ENCODE results near the gene PSMD12. TPM values are rescaled to one million over a fixed set of nuclear protein-coding genes. Genes with fewer than 3 reads are reported as not detected.

Gene PSMD12
- total and polyA plus RNA-seq, 9 of the 15 experiments (the other 6 are each of a cell fraction or from before 2014, with no cell fraction given) = 36.6 to 150 (median 65.5) TPM

DNA sequence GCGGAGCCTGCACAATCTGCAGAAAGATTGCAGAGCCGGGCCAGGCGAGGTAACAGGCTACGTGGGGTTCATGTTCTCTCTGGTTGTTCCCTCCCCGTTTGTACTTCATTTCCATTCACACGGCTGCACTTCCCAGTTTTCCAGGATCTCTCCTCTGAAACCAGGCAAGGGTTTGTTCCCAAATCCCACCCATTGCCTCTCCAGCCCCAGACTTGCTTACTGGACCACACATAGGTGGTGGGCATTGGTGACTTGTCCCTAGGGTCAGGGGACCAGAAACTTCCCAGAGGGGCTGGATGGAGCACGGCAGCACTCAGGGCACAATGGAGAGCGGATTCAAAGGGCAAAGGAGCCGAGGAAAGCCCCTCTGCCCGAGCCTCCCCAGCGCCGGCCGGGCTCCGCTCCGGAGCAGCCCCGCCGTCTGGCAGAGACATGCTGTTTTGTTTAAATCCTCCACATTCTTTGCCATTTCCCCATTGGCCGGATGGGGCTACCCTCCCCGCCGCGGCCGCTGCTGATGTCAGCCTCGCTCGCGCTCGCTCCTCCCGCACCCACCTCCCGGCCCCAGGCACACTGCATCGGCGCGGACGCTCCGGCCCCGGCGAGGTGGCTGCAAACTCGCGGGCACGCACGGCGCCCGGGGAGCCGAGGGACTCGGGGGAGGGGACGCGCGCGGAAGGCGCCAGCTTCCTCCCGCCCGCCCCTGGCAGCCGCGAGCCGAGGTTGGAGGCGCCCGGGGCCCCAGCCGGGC lies 10.5 kb upstream of the PSMD12 start, which contains the start of gene PITPNC1 (continued):
- TF ChIP-seq JUND (IDR thresholded peaks at IDR 0.05; ENCODE audit: borderline replicate concordance, low read depth, low read length) (peak; percentile 39; the same call in 1 of the 2 replicates), JUND (tag; IDR thresholded peaks at IDR 0.05; ENCODE audit: borderline replicate concordance, low read depth, low read length) (peak; percentile 14; the same call in 1 of the 3 replicates), RBFOX2 (IDR thresholded peaks at IDR 0.05; ENCODE audit: low read depth, low read length) (peak; percentile 56), NFXL1 (CRISPR knock-in tag; IDR thresholded peaks at IDR 0.05) (no peak), MAFF (IDR thresholded peaks at IDR 0.05; ENCODE audit: low read length) (no peak), TCF15 (CRISPR knock-in tag; IDR thresholded peaks at IDR 0.05) (no peak), TAF7 (tag; IDR thresholded peaks at IDR 0.05) (no peak), SRF (CRISPR knock-in tag; IDR thresholded peaks at IDR 0.05) (peak in 1 of 2 experiments; percentile 31; a peak in 1 of 4 replicates), NRF1 (conservative IDR thresholded peaks at IDR 0.05 in 1 of 2, IDR thresholded peaks at IDR 0.05 in 1 of 2) (peak; percentile 49 to 50; a peak in 2 of 4 replicates), ZNF764 (CRISPR knock-in tag; IDR thresholded peaks at IDR 0.05; ENCODE audit: low read depth) (no peak), CC2D1A (IDR thresholded peaks at IDR 0.05) (no peak), RBBP5 (IDR thresholded peaks at IDR 0.05; ENCODE audit: borderline replicate concordance, insufficient read depth, low read length, poor library complexity, severe bottlenecking) (no peak), NUFIP1 (IDR thresholded peaks at IDR 0.05; ENCODE audit: partially characterized antibody) (no peak), TFAP4 (CRISPR knock-in tag; IDR thresholded peaks at IDR 0.05; ENCODE audit: borderline replicate concordance) (peak; percentile 31; the same call in 1 of the 2 replicates), MTA3 (IDR thresholded peaks at IDR 0.05; ENCODE audit: borderline replicate concordance) (peak; percentile 38; the same call in 1 of the 2 replicates)
- TF ChIP-seq, protein P1, sequence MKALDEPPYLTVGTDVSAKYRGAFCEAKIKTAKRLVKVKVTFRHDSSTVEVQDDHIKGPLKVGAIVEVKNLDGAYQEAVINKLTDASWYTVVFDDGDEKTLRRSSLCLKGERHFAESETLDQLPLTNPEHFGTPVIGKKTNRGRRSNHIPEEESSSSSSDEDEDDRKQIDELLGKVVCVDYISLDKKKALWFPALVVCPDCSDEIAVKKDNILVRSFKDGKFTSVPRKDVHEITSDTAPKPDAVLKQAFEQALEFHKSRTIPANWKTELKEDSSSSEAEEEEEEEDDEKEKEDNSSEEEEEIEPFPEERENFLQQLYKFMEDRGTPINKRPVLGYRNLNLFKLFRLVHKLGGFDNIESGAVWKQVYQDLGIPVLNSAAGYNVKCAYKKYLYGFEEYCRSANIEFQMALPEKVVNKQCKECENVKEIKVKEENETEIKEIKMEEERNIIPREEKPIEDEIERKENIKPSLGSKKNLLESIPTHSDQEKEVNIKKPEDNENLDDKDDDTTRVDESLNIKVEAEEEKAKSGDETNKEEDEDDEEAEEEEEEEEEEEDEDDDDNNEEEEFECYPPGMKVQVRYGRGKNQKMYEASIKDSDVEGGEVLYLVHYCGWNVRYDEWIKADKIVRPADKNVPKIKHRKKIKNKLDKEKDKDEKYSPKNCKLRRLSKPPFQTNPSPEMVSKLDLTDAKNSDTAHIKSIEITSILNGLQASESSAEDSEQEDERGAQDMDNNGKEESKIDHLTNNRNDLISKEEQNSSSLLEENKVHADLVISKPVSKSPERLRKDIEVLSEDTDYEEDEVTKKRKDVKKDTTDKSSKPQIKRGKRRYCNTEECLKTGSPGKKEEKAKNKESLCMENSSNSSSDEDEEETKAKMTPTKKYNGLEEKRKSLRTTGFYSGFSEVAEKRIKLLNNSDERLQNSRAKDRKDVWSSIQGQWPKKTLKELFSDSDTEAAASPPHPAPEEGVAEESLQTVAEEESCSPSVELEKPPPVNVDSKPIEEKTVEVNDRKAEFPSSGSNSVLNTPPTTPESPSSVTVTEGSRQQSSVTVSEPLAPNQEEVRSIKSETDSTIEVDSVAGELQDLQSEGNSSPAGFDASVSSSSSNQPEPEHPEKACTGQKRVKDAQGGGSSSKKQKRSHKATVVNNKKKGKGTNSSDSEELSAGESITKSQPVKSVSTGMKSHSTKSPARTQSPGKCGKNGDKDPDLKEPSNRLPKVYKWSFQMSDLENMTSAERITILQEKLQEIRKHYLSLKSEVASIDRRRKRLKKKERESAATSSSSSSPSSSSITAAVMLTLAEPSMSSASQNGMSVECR (CRISPR knock-in tag; IDR thresholded peaks at IDR 0.05) = peak; percentile 15; the same call in 1 of the 2 replicates
- TF ChIP-seq, protein P2, sequence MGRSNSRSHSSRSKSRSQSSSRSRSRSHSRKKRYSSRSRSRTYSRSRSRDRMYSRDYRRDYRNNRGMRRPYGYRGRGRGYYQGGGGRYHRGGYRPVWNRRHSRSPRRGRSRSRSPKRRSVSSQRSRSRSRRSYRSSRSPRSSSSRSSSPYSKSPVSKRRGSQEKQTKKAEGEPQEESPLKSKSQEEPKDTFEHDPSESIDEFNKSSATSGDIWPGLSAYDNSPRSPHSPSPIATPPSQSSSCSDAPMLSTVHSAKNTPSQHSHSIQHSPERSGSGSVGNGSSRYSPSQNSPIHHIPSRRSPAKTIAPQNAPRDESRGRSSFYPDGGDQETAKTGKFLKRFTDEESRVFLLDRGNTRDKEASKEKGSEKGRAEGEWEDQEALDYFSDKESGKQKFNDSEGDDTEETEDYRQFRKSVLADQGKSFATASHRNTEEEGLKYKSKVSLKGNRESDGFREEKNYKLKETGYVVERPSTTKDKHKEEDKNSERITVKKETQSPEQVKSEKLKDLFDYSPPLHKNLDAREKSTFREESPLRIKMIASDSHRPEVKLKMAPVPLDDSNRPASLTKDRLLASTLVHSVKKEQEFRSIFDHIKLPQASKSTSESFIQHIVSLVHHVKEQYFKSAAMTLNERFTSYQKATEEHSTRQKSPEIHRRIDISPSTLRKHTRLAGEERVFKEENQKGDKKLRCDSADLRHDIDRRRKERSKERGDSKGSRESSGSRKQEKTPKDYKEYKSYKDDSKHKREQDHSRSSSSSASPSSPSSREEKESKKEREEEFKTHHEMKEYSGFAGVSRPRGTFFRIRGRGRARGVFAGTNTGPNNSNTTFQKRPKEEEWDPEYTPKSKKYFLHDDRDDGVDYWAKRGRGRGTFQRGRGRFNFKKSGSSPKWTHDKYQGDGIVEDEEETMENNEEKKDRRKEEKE (IDR thresholded peaks at IDR 0.05; ENCODE audit: borderline replicate concordance in 1 of 2, control insufficient read depth in 1 of 2, low read depth in 2 of 2, low read length in 1 of 2) = no peak

Measured in K562 (cell line).